GM21381 (cell line): Measurements from ENCODE around the gene ADK.

Source experiments
- ATAC-seq: cut with Tn5 transposase; IDR thresholded peaks from one replicate; pipeline ENCODE4 v1.9.1; 2021; ENCODE audit warnings: mild to moderate bottlenecking, moderate library complexity; ENCODE audit not compliant: unreplicated experiment

Gene ADK

GRCh38 chr10:74755273-74755672, 604.3 kb downstream of the ADK start:
- no peak for ATAC-seq
